WTC11 (cell line): Measurements from ENCODE around the gene TMEM255A. TPM values are rescaled to one million over a fixed set of nuclear protein-coding genes. Genes with fewer than 3 reads are reported as not detected.

Experiments used
- ATAC-seq: fragments of 200-7000 bp; cut with Tn5 transposase; 2 replicates; pipeline ENCODE4 v1.10.0; 2021; ENCODE audit warnings: mild to moderate bottlenecking, moderate library complexity
- CTCF ChIA-PET: fragments of 300-600 bp; sonication (Branson Sonifier 250); formaldehyde crosslinking; loops from one replicate; lab custom pipeline; 2021; ENCODE audit warnings: antibody characterized with exemption; lab: Charles Lee
- POLR2A ChIA-PET: fragments of 350-600 bp; sonication (Branson Sonifier 250); formaldehyde crosslinking; loops from one replicate; lab custom pipeline; 2021; ENCODE audit warnings: antibody characterized with exemption; lab: Charles Lee
- DNase-seq: peaks from one replicate; pipeline ENCODE4 v3.0.0; 2021; ENCODE audit warnings: low spot score
- H3K27ac Mint-ChIP-seq: 2 replicates; pipeline ENCODE4 v1.8.0; 2021; ENCODE audit warnings: mixed read lengths
- H3K27me3 Mint-ChIP-seq: 2 replicates; pipeline ENCODE4 v1.8.0; 2021; ENCODE audit warnings: low read depth, mild to moderate bottlenecking, moderate library complexity, mixed read lengths
- H3K36me3 Mint-ChIP-seq: 2 replicates; pipeline ENCODE4 v1.8.0; 2021; ENCODE audit warnings: mixed read lengths
- H3K4me1 Mint-ChIP-seq: 2 replicates; pipeline ENCODE4 v1.8.0; 2022; ENCODE audit warnings: mixed read lengths
- H3K4me3 Mint-ChIP-seq: 2 replicates; pipeline ENCODE4 v1.8.0; 2021; ENCODE audit warnings: mild to moderate bottlenecking, moderate library complexity, mixed read lengths
- H3K9me3 Mint-ChIP-seq: 2 replicates; pipeline ENCODE4 v1.8.0; 2021; ENCODE audit warnings: mixed read lengths
- CREM ChIP-seq: sonication (generic); formaldehyde crosslinking; IDR thresholded peaks from 2 replicates; pipeline ENCODE4 v1.8.1; 2022; ENCODE audit warnings: mild to moderate bottlenecking, missing genetic modification reagents, moderate library complexity
- FOXK1 ChIP-seq: sonication (generic); formaldehyde crosslinking; IDR thresholded peaks from 2 replicates; pipeline ENCODE4 v1.8.0; 2022; ENCODE audit warnings: mild to moderate bottlenecking, moderate library complexity, missing genetic modification reagents
- NFYB ChIP-seq: sonication (generic); formaldehyde crosslinking; conservative IDR thresholded peaks from 2 replicates; pipeline ENCODE4 v1.8.0; 2022; ENCODE audit warnings: low read depth, missing genetic modification reagents
- OVOL2 ChIP-seq: fragments of 250-450 bp; sonication (Bioruptor Pico); IDR thresholded peaks from 2 replicates; pipeline ENCODE4 v1.9.0; 2021; ENCODE audit warnings: mild to moderate bottlenecking, borderline replicate concordance
- RELA ChIP-seq: sonication (generic); formaldehyde crosslinking; IDR thresholded peaks from 2 replicates; pipeline ENCODE4 v1.8.1; 2022; ENCODE audit warnings: missing genetic modification reagents, mild to moderate bottlenecking, borderline replicate concordance
- SP1 ChIP-seq: sonication (generic); formaldehyde crosslinking; conservative IDR thresholded peaks from 2 replicates; pipeline ENCODE4 v1.8.1; 2022; ENCODE audit warnings: missing genetic modification reagents
- TEAD1 ChIP-seq: sonication (generic); formaldehyde crosslinking; IDR thresholded peaks from 2 replicates; pipeline ENCODE4 v1.8.0; 2022; ENCODE audit warnings: mild to moderate bottlenecking, missing genetic modification reagents
- ZNF416 ChIP-seq: fragments of 250-450 bp; sonication (Bioruptor Pico); IDR thresholded peaks from 2 replicates; pipeline ENCODE4 v1.9.0; 2021; ENCODE audit warnings: mild to moderate bottlenecking, inconsistent platforms
- total RNA-seq: library from RNA; stranded (reverse); gene quantifications from 3 replicates; pipeline ENCODE4 v1.2.3, GENCODE V29; 2021
- TF ChIP-seq, protein P1 (sequence below): sonication (generic); formaldehyde crosslinking; IDR thresholded peaks from 2 replicates; pipeline ENCODE4 v1.8.1; 2022; ENCODE audit warnings: low read depth, mild to moderate bottlenecking, moderate library complexity, missing genetic modification reagents, borderline replicate concordance
- TF ChIP-seq, protein P2 (sequence below): fragments of 250-450 bp; sonication (Bioruptor Pico); IDR thresholded peaks from 2 replicates; pipeline ENCODE4 v1.9.0; 2021; ENCODE audit warnings: mild to moderate bottlenecking, borderline replicate concordance
- TF ChIP-seq, protein P3 (sequence below): sonication (generic); formaldehyde crosslinking; IDR thresholded peaks from 2 replicates; pipeline ENCODE4 v1.8.0; 2022; ENCODE audit warnings: mild to moderate bottlenecking, missing genetic modification reagents

The TMEM255A gene
- total RNA-seq, 1 experiment from 2014 or later, result 0.61 TPM

DNA sequence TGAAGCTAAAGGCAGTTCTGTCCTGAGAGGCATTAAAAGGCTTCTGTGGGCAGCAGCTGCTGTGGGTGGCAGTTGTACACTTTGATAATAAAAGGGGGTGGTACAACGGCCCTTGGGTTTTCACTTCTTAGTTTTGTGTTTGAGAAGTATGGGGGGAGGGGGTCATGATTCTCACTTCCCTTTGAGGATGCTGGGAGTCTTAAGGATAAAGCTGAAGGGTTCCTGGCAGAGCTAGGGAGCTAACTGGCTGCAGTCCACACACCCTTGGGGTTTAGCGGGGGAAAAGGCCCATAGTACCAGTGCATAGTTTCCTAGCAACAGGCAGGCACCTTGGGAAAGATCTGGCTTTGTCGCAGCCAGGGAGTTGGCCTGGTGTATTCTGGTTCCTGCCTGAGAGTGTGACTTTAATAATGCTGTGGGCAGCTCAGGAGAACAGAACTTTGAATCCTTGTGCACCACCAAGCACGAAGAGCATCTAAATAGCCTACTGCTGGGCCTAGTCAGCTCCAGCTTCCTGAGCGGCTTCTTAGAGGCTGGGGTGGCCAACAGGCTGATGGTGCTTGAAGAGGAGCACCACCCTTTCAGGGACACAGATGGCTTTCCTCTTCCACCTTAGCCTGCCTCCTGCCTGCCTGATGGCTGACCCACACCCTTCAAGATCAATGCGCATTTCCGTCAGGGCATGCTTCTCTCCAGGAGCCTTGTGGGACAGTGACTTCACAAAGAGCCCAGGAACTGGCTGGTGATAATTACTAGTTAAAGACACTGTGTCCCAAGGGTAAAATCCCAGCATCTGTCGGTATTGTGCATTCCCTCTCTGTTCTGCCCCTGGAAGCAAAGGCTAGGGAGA, 48.2 kb downstream of the TMEM255A start:
- H3K27ac Mint-ChIP-seq, result peak overlapping the region; percentile 58; the same call in 1 of the 2 replicates
- H3K4me3 Mint-ChIP-seq, result no peak overlapping the region
- DNase-seq (peak; percentile 11), ATAC-seq (peak; percentile 77)
- CTCF ChIA-PET, result interaction anchor here (0.8 to 3.1 kb wide), 4 partner anchors 12 to 37 kb away, joined by 3 to 17 read pairs (median 4); partner anchors contain the start of gene ZBTB33
- no peaks in the 10 kb centered on the region for H3K36me3 Mint-ChIP-seq
- peaks cover 30% of the 10 kb centered on the region for H3K4me1 Mint-ChIP-seq
- H3K9me3 Mint-ChIP-seq, result no peaks in the 10 kb centered on the region
- no peak for TF ChIP-seq TEAD1
- TF ChIP-seq SP1 (CRISPR knock-in tag), result no peak
- TF ChIP-seq, protein P1, sequence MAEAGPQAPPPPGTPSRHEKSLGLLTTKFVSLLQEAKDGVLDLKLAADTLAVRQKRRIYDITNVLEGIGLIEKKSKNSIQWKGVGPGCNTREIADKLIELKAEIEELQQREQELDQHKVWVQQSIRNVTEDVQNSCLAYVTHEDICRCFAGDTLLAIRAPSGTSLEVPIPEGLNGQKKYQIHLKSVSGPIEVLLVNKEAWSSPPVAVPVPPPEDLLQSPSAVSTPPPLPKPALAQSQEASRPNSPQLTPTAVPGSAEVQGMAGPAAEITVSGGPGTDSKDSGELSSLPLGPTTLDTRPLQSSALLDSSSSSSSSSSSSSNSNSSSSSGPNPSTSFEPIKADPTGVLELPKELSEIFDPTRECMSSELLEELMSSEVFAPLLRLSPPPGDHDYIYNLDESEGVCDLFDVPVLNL (CRISPR knock-in tag), result no peak
- POLR2A ChIA-PET, result no interaction called here
- peaks cover 3% of the 10 kb centered on the region for H3K27me3 Mint-ChIP-seq

DNA sequence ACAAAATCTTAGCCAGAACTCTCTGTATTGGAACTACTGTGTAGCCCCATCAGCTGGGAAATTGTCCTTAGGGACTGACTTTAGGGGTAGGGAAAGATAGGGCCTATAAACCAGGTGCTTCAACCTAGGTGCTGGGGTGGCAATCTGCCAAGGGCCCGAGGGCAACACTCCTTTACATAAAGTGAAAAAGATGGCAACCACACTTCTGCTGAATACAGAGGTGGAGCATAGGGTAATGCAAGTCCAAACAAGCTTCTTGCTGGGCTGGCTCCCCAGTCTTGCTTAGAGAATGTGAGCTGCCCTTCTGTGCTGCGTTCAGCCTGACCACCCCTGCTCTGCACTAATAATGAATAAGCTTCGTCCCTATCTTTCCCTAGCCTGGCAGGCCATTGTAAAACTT, 50.9 kb downstream of the TMEM255A start:
- no peak overlapping the region for H3K27ac Mint-ChIP-seq
- ATAC-seq (peak; percentile 56; the same call in 1 of the 2 replicates), DNase-seq (no peak)
- no peaks in the 10 kb centered on the region for H3K9me3 Mint-ChIP-seq
- TF ChIP-seq RELA (CRISPR knock-in tag) (no peak), OVOL2 (CRISPR knock-in tag) (no peak), CREM (CRISPR knock-in tag) (no peak), ZNF416 (CRISPR knock-in tag) (no peak), NFYB (CRISPR knock-in tag) (no peak)
- TF ChIP-seq, protein P2, sequence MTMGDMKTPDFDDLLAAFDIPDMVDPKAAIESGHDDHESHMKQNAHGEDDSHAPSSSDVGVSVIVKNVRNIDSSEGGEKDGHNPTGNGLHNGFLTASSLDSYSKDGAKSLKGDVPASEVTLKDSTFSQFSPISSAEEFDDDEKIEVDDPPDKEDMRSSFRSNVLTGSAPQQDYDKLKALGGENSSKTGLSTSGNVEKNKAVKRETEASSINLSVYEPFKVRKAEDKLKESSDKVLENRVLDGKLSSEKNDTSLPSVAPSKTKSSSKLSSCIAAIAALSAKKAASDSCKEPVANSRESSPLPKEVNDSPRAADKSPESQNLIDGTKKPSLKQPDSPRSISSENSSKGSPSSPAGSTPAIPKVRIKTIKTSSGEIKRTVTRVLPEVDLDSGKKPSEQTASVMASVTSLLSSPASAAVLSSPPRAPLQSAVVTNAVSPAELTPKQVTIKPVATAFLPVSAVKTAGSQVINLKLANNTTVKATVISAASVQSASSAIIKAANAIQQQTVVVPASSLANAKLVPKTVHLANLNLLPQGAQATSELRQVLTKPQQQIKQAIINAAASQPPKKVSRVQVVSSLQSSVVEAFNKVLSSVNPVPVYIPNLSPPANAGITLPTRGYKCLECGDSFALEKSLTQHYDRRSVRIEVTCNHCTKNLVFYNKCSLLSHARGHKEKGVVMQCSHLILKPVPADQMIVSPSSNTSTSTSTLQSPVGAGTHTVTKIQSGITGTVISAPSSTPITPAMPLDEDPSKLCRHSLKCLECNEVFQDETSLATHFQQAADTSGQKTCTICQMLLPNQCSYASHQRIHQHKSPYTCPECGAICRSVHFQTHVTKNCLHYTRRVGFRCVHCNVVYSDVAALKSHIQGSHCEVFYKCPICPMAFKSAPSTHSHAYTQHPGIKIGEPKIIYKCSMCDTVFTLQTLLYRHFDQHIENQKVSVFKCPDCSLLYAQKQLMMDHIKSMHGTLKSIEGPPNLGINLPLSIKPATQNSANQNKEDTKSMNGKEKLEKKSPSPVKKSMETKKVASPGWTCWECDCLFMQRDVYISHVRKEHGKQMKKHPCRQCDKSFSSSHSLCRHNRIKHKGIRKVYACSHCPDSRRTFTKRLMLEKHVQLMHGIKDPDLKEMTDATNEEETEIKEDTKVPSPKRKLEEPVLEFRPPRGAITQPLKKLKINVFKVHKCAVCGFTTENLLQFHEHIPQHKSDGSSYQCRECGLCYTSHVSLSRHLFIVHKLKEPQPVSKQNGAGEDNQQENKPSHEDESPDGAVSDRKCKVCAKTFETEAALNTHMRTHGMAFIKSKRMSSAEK (CRISPR knock-in tag), result no peak
- TF ChIP-seq, protein P3, sequence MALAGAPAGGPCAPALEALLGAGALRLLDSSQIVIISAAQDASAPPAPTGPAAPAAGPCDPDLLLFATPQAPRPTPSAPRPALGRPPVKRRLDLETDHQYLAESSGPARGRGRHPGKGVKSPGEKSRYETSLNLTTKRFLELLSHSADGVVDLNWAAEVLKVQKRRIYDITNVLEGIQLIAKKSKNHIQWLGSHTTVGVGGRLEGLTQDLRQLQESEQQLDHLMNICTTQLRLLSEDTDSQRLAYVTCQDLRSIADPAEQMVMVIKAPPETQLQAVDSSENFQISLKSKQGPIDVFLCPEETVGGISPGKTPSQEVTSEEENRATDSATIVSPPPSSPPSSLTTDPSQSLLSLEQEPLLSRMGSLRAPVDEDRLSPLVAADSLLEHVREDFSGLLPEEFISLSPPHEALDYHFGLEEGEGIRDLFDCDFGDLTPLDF (CRISPR knock-in tag), result no peak
- ChIA-PET POLR2A (no interaction called here), CTCF (interaction anchor here (0.9 to 3.1 kb wide), 4 partner anchors 9 to 48 kb away, joined by 3 to 17 read pairs (median 4); partner anchors contain the start of gene ZBTB33)
- peaks cover 30% of the 10 kb centered on the region for H3K4me1 Mint-ChIP-seq
- H3K36me3 Mint-ChIP-seq, result peaks cover 4% of the 10 kb centered on the region; the same call in 1 of the 2 replicates
- H3K4me3 Mint-ChIP-seq, result no peak overlapping the region
- no peaks in the 10 kb centered on the region; the same call in 1 of the 2 replicates for H3K27me3 Mint-ChIP-seq

DNA sequence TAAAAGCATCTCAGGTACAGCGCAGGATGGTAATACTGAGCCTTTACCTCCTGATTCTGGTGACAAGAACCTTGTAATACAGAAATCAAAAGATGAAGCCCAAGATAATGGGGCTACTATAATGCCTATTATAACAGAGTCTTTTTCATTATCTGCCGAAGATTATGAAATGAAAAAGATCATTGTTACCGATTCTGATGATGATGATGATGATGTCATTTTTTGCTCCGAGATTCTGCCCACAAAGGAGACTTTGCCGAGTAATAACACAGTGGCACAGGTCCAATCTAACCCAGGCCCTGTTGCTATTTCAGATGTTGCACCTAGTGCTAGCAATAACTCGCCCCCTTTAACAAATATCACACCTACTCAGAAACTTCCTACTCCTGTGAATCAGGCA, 57.5 kb downstream of the TMEM255A start:
- no peak for DNase-seq
- Mint-ChIP-seq H3K9me3 (no peaks in the 10 kb centered on the region), H3K36me3 (peaks cover 22% of the 10 kb centered on the region), H3K27ac (no peak overlapping the region), H3K4me3 (no peak overlapping the region), H3K27me3 (peaks cover 9% of the 10 kb centered on the region), H3K4me1 (peaks cover 7% of the 10 kb centered on the region)
- TF ChIP-seq FOXK1 (CRISPR knock-in tag), result no peak
- ChIA-PET POLR2A (no interaction called here), CTCF (no interaction called here)
- ATAC-seq, result no peak
